SH-SY5Y (cell line): ENCODE results near the gene CERS3.

ENCODE experiments used
- GATA2 ChIP-seq: IDR thresholded peaks from 2 replicates; pipeline ENCODE4 v1.6.1; 2011; ENCODE audit warnings: mild to moderate bottlenecking, low read depth, low read length
- GATA3 ChIP-seq: IDR thresholded peaks from 2 replicates; pipeline ENCODE4 v1.6.1; 2011; ENCODE audit warnings: low read depth, mild to moderate bottlenecking, low read length, moderate library complexity

Gene CERS3

GRCh38 chr15:100400996-100401395, 127.8 kb downstream of the CERS3 start:
- TF ChIP-seq GATA2 (no peak), GATA3 (no peak)

- TF ChIP-seq GATA2 (no peak), GATA3 (no peak)
These were observed 133.9 kb downstream of the CERS3 start for GRCh38 chr15:100394736-100395440.

DNA sequence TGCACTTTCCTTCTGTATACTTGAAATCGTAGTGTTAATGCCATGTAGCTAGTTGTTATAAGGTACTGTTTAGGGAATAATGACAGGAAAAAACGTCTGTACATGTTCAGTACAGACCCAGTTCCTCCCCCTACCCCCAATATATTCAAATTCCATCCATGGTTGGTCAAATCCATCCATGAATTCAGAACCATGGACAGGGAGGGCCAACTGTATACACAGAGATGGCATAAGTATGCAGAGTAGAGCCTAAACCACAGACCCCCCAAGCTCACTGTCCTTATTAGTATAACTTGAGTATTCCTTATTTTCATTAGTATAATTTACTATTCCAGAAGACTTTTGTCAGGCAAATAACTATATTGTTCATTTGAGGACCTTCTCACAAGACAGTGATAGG, 135.7 kb downstream of the CERS3 start:
- no peak for TF ChIP-seq GATA2
- TF ChIP-seq GATA3: no peak

GRCh38 chr15:100385300-100386050, 143.3 kb downstream of the CERS3 start:
- no peak for TF ChIP-seq GATA3
- no peak for TF ChIP-seq GATA2

DNA sequence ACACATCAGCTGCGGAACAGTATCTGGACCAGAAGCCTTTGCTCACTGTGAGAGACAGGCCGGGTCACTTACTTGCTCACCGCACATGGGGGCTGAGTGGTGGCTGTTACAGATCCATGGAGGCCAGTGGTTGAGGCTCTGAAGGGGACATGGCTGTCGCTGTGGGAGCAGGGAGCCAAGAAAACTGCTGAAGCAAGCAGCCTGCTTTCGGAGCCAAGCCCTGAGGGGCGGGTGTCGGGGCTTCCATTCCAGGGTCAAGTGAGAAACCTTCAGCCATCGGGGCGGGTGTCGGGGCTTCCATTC, 144.7 kb downstream of the CERS3 start:
- TF ChIP-seq GATA2 (no peak), GATA3 (no peak)

DNA sequence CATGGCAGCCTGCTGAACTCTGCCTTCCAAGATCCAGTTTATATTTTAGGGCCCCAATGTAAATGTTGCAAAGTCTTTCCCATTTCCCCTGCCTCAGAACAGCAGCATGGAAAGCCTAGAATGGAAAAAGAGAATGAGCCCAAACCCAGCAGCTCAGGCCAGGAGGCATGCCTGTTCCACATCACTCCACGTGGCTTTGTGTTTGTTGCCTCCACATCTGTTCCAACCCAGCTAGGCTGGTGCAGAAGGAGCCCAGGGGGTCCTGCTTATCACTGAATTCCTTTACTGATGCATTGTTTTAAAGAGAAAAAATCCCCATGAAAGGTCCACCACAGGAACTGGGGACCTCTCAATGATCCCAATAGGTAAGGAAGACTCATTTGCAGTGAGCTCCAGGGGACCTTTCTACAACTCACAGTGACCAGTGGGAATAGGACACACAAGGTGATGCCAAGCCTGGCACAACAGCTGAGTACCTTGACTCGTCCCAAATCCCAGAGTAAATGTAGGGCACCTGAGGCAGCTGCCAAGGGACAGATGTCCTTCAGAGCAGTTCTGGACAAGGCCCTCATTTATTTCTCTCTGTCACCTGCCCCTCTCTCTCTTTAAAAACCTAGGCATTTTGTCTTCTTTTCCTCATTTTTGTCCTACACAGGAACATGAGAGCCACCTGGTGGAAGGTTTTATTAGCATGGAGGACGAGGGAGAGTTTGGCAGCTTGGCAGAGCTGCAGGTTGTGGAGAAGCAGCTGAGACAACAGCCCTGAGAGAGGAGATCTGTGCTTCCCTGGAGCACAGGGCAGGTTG, 145.2 kb downstream of the CERS3 start:
- TF ChIP-seq GATA2 (no peak), GATA3 (no peak)

DNA sequence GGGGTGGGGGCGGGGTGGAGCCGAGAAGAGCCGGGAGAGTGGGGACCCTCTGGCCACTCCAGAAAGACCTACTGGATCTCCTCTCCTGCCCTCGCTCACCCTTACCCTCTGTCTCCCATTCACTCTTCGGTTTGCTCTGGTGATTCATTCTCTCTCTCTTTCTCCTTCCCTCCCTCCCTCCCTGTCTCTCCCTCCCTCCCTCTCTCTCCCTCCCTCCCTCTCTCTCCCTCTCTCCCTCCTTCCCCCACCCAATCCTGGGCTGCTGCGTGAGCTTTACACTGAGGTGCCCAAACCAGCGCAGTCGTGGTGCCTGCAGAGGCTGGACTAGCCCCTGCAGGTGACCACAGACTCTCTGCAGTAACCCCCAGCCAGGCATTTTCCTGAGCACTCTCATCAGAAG, 154.8 kb downstream of the CERS3 start:
- TF ChIP-seq GATA3 (no peak), GATA2 (no peak)

GRCh38 chr15:100373120-100373896, 155.4 kb downstream of the CERS3 start:
- TF ChIP-seq GATA3: no peak
- TF ChIP-seq GATA2: no peak

GRCh38 chr15:100372739-100373119, 156.0 kb downstream of the CERS3 start:
- TF ChIP-seq GATA3: no peak
- 0 out of 2 replicates have a peak, but pooled peaks have one; percentile 17 for TF ChIP-seq GATA2

DNA sequence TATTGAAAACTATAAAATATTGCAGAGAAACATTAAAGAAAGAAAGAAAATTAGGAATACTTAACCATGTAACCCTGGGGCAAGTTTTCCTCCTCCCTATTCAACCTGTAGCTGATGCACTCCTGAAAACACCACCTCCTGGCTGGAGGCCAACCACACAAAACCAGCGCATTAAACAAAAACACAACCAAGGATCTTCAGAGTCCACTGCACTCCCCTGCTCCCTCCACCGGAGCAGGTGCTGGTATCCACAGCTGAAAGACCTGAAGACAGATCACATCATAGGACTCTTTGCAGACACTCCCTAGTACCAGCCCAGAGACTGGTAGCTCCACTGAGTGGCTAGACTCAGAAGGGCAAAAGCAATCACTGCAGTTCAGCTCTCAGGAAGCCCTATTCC, 173.4 kb downstream of the CERS3 start:
- TF ChIP-seq GATA2 (no peak), GATA3 (no peak)

DNA sequence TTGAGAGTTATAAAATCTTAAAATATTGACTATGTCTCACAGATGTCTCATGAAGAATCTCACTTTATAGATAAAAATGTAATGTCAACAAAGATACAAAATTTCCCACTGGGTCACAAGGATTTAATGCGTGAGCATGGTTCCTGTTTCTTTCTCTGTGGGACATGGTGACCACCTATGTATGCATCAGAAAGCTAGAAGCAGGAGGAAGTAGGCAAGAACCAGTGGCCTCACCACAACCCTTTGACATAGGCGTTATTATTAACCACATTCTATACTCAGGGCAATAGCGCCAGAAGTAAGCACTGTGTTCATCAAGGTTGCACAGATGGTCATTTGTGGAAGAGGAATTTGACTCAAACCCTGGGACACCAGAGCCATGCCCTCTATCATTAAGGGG, 175.3 kb downstream of the CERS3 start:
- TF ChIP-seq GATA3 (no peak), GATA2 (no peak)

DNA sequence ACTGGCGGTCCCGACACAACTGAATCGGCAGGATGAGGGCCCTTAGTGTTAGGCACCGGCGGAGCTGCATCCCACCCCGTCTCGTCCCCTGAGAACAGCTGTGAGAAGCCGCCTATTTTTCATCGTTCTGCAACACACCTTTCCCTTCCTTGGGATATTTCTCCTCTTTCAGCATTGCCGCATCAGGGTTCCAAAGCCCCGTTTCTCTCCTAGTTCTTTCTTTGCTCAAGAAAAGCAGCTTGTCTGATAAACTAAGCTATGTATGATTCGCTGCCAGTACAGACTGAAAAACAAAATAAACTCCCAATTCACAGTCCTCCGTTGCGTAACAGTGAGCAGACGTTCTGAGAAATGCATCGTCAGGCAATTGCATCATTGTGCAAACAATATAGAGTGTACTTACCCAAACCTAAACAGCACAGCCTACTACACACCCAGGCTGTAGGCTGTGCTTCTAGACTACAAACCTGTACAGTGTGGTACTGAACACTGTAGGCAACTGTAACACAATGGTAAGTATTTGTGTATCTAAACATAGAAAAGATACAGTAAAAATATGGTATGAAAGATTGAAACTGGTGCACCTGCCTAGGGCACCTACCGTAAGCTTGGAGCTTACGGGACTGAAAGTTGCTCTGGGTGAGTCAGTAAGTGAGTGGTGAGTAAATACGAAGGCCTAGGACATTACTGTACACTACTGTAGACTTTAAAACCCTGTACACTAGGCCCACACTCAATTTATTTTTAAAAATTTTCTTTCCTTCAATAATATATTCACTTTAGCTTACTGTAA, 178.1 kb downstream of the CERS3 start:
- TF ChIP-seq GATA2 (no peak), GATA3 (no peak)
